Fibroblast of mammary gland (primary cell): Measurements from ENCODE around the gene SMIM24.

Experiments
- DNase-seq: peaks from one replicate; pipeline ENCODE4 v3.0.0-alpha.2; 2010; ENCODE audit warnings: low read depth
- H3K4me3 ChIP-seq: 2 replicates; pipeline ENCODE4 v1.5.1; 2011; ENCODE audit warnings: low read depth, mild to moderate bottlenecking, low read length, moderate library complexity; ENCODE audit not compliant: control insufficient read depth
- TF ChIP-seq, protein P1 (sequence below): conservative IDR thresholded peaks from 2 replicates; pipeline ENCODE4 v1.5.1; 2011; ENCODE audit warnings: low read depth, low read length, inconsistent platforms; ENCODE audit not compliant: control insufficient read depth, insufficient read depth

The SMIM24 gene

DNA sequence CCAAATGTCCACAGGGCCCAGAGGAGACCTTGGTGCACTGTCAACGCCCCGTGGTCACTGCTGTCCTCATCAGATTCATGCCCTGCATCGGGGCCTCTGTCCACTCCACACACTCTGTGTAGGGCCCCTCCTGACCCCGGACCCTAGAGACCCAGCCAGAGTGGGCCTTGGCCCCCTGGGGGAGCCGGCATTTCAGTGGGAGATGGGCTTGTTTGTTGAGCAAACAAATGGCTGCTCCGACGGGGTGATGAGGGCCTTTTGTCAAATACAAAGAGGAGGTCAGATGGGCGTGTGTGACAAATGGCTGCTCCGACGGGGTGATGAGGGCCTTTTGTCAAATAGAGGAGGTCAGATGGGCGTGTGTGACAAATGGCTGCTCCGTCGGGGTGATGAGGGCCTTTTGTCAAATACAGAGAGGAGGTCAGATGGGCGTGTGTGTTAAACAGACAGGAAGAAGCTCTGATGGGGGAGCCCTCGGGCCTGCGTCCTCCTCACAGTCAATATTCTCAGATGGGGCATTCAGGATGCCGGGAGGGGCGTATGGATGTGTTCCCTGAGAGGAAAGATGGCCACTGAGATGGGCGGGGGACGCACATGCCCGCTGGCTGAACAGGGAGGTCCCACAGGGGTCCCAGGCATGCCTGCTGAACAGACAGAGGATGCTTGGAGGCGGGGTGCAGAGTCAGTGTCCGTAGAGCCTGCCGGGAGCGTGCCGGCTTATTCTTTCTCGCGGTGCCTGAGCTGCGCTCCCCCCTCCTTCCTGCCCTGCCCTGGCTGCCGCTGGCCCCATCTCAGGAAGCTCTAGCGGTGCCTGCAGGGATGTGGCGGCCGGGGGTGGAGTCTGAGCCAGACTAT, 36.3 kb downstream of the SMIM24 start:
- TF ChIP-seq, protein P1, sequence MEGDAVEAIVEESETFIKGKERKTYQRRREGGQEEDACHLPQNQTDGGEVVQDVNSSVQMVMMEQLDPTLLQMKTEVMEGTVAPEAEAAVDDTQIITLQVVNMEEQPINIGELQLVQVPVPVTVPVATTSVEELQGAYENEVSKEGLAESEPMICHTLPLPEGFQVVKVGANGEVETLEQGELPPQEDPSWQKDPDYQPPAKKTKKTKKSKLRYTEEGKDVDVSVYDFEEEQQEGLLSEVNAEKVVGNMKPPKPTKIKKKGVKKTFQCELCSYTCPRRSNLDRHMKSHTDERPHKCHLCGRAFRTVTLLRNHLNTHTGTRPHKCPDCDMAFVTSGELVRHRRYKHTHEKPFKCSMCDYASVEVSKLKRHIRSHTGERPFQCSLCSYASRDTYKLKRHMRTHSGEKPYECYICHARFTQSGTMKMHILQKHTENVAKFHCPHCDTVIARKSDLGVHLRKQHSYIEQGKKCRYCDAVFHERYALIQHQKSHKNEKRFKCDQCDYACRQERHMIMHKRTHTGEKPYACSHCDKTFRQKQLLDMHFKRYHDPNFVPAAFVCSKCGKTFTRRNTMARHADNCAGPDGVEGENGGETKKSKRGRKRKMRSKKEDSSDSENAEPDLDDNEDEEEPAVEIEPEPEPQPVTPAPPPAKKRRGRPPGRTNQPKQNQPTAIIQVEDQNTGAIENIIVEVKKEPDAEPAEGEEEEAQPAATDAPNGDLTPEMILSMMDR: no peak

DNA sequence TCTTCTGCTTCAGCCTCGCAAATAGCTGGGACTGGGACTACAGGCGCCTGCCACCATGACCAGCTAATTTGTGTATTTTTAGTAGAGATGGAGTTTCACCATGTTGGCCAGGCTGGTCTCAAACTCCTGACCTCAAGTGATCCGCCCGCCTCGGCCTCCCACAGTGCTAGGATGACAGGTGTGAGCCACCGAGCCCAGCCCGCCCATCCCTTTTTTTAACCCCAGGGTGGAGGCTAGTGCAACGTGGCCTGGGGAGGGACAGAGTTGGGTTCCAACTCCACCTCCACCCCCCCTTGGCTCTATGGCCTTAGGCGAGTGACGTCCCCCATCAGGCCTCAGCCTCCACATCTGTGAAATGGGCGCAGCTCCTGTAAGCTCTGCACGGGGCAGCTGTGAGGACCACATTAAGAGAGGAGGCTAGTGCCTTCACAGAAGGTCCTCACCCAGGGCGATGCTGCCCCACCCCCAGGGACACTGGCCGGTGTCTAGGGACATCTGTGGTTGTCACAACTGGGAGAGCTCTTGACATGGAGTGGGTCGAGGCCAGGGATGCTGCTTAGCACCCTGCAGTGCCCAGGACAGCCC, 37.7 kb downstream of the SMIM24 start:
- no peak for DNase-seq
- TF ChIP-seq, protein P1: no peak

More for the DNA sequence above, 36.3 kb downstream of the SMIM24 start:
- DNase-seq: peak; percentile 44
- H3K4me3 ChIP-seq: no peak overlapping the region

DNA sequence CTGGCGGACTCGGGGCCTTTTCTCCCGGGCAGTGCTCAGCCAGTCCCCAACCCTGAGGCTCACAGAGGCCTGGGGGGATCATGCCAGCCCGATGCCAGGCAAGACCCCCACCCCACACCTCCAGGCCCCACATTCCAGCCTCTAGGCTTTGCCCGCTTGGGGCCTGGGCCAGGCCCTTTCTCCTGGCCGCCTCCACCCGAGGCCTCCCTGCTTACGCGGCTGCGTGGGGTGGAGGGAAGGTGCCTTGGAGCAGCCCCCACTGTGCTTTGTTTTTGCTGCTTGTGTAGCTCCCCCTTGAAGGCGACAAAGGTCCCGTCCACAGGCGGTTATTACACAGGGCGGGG, 38.4 kb downstream of the SMIM24 start:
- TF ChIP-seq, protein P1: no peak
- H3K4me3 ChIP-seq: no peak overlapping the region
- no peak for DNase-seq

More for the DNA sequence above, 37.7 kb downstream of the SMIM24 start:
- H3K4me3 ChIP-seq: no peak overlapping the region

DNA sequence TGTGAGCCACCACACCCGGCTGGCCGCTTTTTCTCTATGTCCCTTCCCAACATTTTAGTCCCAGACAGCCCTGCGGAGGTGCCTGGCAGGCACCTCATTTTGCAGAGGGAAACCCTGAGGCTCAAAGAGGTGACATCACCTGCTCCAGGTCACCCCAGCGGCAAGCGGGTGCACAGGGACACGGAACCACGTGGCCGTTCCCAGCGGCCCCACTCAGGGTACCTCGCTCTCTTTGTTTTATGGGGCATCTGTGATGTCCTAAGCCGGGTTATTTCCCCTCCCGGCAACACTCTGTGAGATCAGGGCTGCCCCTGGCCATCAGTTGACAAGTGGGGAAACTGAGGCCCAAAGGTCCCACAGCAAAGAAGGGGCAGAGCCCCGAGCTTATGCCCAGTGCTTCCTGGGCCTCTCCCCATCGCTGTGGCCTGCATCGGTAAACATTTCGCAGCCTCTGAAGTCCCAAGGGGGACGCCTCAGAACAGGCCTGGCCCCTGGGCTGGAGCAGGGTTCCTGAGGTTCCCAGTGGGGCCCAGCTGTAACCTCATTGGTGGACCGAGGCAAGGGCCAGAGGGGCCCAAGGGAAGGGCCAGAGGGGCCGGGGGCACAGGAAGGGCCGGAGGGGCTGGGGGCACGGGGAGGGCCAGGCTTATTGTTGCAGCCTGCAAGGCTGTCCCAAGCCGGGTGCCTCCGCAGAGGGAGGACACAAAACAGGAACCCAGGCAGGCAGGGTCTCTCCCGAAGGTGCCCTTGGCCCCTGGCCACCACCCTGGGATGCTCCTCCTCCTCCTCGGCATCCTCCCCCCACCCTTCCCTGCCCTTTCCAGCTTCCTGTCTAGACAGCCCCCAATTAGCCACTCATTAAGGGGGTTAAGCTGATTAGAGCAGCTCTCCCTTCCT, 39.0 kb downstream of the SMIM24 start:
- TF ChIP-seq, protein P1: no peak
- no peak for DNase-seq
- H3K4me3 ChIP-seq: no peak overlapping the region

DNA sequence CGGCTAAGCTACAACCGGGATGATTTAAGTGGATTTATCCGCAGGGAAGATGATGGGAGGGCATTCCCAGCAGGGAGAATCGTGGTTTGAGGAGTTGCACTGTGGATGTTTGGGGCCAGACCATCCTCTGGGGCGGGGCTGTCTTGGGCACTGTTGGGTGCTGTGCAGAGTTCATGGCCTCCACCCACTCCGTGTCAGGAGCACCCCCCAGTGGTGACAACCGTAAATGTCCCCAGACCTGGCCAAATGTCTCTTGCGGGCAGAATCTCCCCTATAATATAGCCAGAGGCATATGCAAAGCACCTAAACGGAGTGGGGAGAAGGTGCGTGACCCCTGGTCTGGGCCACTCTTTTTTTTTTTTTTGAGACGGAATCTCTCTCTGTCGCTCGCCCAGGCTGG, 40.2 kb downstream of the SMIM24 start:
- DNase-seq: peak; percentile 41
- TF ChIP-seq, protein P1: peak; percentile 49
- no peak overlapping the region for H3K4me3 ChIP-seq
